Measurements from ENCODE around the gene DNAJC5. TPM values are rescaled to one million over a fixed set of nuclear protein-coding genes. Genes with fewer than 3 reads are reported as not detected.

Gene DNAJC5
- total RNA-seq (2021) (43.6 and 44.9 TPM in 2 replicates), Bru-seq, nascent RNA (percentile 70 among the genes with signal in this experiment), BruChase-seq, experiment 1, labeled RNA remaining after a 2-hour chase (percentile 83 among the genes with signal in this experiment), BruChase-seq, experiment 2, labeled RNA remaining after a 6-hour chase (percentile 92 among the genes with signal in this experiment)
- long read RNA-seq, full-length matches to known transcripts = 3 of 33 reads
- long read RNA-seq, partial matches to known transcripts = 1 of 33 reads
- long read RNA-seq, other reads (novel, unspliced or antisense) = 29 of 33 reads

- ChIA-PET POLR2A (ENCODE audit: low non-redundant PET) (no interaction called here), CTCF (no interaction called here)
- Histone ChIP-seq H3K27ac (ENCODE audit: low read depth, low read length, poor library complexity, severe bottlenecking) (peak within 1 kb of the TSS; percentile 48), H3K36me3 (ENCODE audit: insufficient read depth, low read length, poor library complexity, severe bottlenecking) (peaks cover 10% of the 10 kb centered on the region), H3K4me1 (ENCODE audit: insufficient read depth, low read length, poor library complexity, severe bottlenecking) (peaks cover 9% of the 10 kb centered on the region), H3K9me3 (ENCODE audit: low read depth, low read length, poor library complexity, severe bottlenecking) (no peaks in the 10 kb centered on the region), H3K4me3 (ENCODE audit: low read depth, low read length, poor library complexity, severe bottlenecking) (peak within 1 kb of the TSS; percentile 67), H3K27me3 (replicated peaks; ENCODE audit: insufficient read depth, low read depth, low read length, poor library complexity) (no peaks in the 10 kb centered on the region)
- peak; percentile 95 for DNase-seq (ENCODE audit: low spot score)
- intact Hi-C loops (cut with micrococcal nuclease; ENCODE audit: unreplicated experiment) = no loop called here
- BruUV-seq (replicated peaks) = no TSS peak
- TF ChIP-seq EZH2 (IDR thresholded peaks at IDR 0.05; ENCODE audit: borderline replicate concordance, low read depth, low read length, poor library complexity, severe bottlenecking) (no peak), CTCF (conservative IDR thresholded peaks at IDR 0.05; ENCODE audit: low read depth, low read length) (no peak)
These were observed at the start of gene DNAJC5 for GRCh38 chr20:63894358-63895201. Gene DNAJC5 (plus strand): TSS chr20:63895126. CDS start chr20:63928346, 33,220 bp downstream.

- no peaks in the 10 kb centered on the region for H3K9me3 ChIP-seq (ENCODE audit: low read depth, low read length, poor library complexity, severe bottlenecking)
- no peaks in the 10 kb centered on the region for H3K36me3 ChIP-seq (ENCODE audit: insufficient read depth, low read length, poor library complexity, severe bottlenecking)
- no peak overlapping the region for H3K27ac ChIP-seq (ENCODE audit: low read depth, low read length, poor library complexity, severe bottlenecking)
- H3K27me3 ChIP-seq (replicated peaks; ENCODE audit: insufficient read depth, low read depth, low read length, poor library complexity) = no peaks in the 10 kb centered on the region
- ChIA-PET POLR2A (ENCODE audit: low non-redundant PET) (no interaction called here), CTCF (no interaction called here)
- H3K4me1 ChIP-seq (ENCODE audit: insufficient read depth, low read length, poor library complexity, severe bottlenecking) = no peaks in the 10 kb centered on the region
- TF ChIP-seq EZH2 (IDR thresholded peaks at IDR 0.05; ENCODE audit: borderline replicate concordance, low read depth, low read length, poor library complexity, severe bottlenecking) (no peak), CTCF (conservative IDR thresholded peaks at IDR 0.05; ENCODE audit: low read depth, low read length) (no peak)
- BruUV-seq (replicated peaks) = no TSS peak
- intact Hi-C loops (cut with micrococcal nuclease; ENCODE audit: unreplicated experiment) = no loop called here
- no peak for DNase-seq (ENCODE audit: low spot score)
- H3K4me3 ChIP-seq (ENCODE audit: low read depth, low read length, poor library complexity, severe bottlenecking) = no peak overlapping the region
These were observed 48.7 kb upstream of the DNAJC5 start for GRCh38 chr20:63846128-63846771.

- H3K36me3 ChIP-seq (ENCODE audit: insufficient read depth, low read length, poor library complexity, severe bottlenecking) = no peaks in the 10 kb centered on the region
- no peaks in the 10 kb centered on the region for H3K4me1 ChIP-seq (ENCODE audit: insufficient read depth, low read length, poor library complexity, severe bottlenecking)
- no peak for DNase-seq (ENCODE audit: low spot score)
- no TSS peak for BruUV-seq (replicated peaks)
- H3K27me3 ChIP-seq (replicated peaks; ENCODE audit: insufficient read depth, low read depth, low read length, poor library complexity) = no peaks in the 10 kb centered on the region
- TF ChIP-seq EZH2 (IDR thresholded peaks at IDR 0.05; ENCODE audit: borderline replicate concordance, low read depth, low read length, poor library complexity, severe bottlenecking) (no peak), CTCF (conservative IDR thresholded peaks at IDR 0.05; ENCODE audit: low read depth, low read length) (no peak)
- POLR2A ChIA-PET (ENCODE audit: low non-redundant PET) = no interaction called here
- no peaks in the 10 kb centered on the region for H3K9me3 ChIP-seq (ENCODE audit: low read depth, low read length, poor library complexity, severe bottlenecking)
- no peak overlapping the region for H3K4me3 ChIP-seq (ENCODE audit: low read depth, low read length, poor library complexity, severe bottlenecking)
- intact Hi-C loops (cut with micrococcal nuclease; ENCODE audit: unreplicated experiment) = no loop called here
- no peak overlapping the region for H3K27ac ChIP-seq (ENCODE audit: low read depth, low read length, poor library complexity, severe bottlenecking)
- CTCF ChIA-PET = no interaction called here
These were observed 48.1 kb upstream of the DNAJC5 start for GRCh38 chr20:63846888-63847236.

Measured in A673 (cell line).